HG02973 (cell line): ENCODE results near the gene TFIP11.
"Not testable (repeated sequence)": the region's sequence is repeated elsewhere in the genome, so short reads cannot be mapped to it uniquely, and the experiment has no call there.

ENCODE experiments used
- ATAC-seq: cut with Tn5 transposase; IDR thresholded peaks from one replicate; pipeline ENCODE4 v1.9.1; 2021; ENCODE audit warnings: moderate library complexity; ENCODE audit not compliant: unreplicated experiment

Gene TFIP11

GRCh38 chr22:26541167-26541819 lies 29.0 kb upstream of the TFIP11 start:
- ATAC-seq, result no peak

DNA sequence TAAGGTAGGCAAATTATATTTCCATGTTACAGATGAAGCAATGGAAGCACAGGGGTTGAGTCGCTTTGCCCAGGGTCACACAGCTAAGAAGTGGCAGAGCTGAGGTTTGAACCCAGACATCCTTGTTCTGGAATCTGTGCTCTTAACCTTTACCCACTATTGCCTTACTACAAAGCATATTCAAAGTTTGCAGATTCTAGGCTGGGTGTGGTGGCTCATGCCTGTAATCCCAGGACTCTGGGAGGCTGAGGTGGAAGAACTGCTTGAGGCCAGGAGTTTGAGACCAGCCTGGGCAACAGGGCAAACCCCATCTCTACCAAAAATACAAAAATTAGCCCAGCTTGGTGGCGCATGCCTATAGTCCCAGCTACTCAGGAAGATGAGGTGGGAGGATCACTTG lies 27.8 kb upstream of the TFIP11 start:
- no peak for ATAC-seq

DNA sequence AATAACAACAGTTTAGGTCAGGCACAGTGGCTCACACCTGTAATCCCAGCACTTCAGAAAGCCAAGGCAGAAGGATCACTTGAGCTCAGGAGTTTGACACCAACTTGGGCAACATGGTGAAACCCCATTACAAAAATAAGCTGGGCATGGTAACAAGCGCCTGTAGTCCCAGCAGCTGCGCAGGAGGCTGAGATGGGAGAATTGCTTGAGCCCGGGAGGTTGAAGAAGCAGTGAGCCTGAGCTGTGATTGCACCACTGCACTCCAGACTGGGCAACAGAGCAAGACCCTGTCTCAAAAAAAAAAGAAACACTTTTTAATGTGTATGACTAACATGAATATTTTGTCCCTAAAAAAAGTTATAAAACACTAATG lies 24.5 kb upstream of the TFIP11 start:
- ATAC-seq, result no peak

- no peak for ATAC-seq
These were observed 23.9 kb upstream of the TFIP11 start for GRCh38 chr22:26536056-26536761.

- ATAC-seq, result no peak
These were observed 23.3 kb upstream of the TFIP11 start for GRCh38 chr22:26535603-26535908.

GRCh38 chr22:26534874-26535602 lies 22.8 kb upstream of the TFIP11 start:
- ATAC-seq, result no peak

DNA sequence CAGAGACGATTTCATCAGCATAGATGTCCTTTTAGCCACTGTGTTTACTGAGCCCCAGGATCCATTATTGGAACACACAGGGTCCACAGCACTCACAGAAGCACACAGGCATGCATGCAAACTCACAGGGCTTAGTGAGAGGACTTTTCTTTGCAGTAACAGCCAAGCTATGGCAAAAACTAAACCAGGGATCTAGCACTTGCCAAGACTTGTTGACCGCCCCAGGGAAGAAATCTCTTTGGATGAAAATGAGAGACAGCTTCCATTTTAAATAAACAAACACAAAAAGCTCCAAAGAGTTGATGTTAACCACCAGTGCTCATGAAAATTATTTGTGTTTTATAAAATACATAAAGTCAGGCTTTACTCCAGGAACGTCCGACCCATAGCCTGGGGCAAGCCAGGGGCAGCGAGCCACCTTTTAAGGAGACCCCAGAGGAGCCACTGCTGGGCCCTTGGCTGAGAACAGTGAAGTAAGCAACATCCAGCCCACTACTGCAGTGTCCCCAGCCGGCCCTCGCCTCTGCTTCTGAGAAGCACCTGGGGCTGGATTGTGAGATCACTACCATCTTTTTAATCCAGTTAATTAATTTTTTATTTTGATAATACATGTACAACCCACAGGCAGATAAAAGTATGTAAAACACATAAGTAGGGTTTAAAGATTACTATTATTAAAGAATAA lies 22.0 kb upstream of the TFIP11 start:
- ATAC-seq, result no peak

- ATAC-seq, result no peak
These were observed 17.1 kb upstream of the TFIP11 start for GRCh38 chr22:26529345-26529744.

DNA sequence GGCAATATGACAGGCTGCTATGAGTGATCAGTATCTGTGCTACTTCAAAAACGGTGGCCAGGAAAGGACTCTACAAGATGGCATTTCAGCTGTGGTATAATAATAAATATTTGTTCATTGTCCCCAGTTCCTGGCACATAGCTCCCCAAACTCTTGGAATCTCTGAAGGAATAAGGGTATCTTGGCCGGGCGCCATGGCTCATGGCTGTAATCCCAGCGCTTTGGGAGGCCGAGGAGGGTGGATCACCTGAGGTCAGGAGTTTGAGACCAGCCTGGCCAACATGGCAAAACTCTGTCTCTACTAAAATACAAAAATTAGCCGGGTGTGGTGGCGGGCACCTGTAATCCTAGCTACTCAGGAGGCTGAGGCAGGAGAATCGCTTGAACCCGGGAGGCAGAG lies 16.2 kb upstream of the TFIP11 start:
- not testable (repeated sequence) for ATAC-seq

- ATAC-seq, result no peak
These were observed 15.5 kb upstream of the TFIP11 start for GRCh38 chr22:26527574-26528465.

- no peak for ATAC-seq
These were observed 14.9 kb upstream of the TFIP11 start for GRCh38 chr22:26527167-26527566.

- no peak for ATAC-seq
These were observed 13.8 kb upstream of the TFIP11 start for GRCh38 chr22:26525946-26526564.

- no peak for ATAC-seq
These were observed 12.6 kb upstream of the TFIP11 start for GRCh38 chr22:26524870-26525269.

GRCh38 chr22:26522592-26522991 lies 10.3 kb upstream of the TFIP11 start:
- ATAC-seq, result no peak

GRCh38 chr22:26522012-26522411 lies 9.7 kb upstream of the TFIP11 start:
- ATAC-seq, result no peak

- ATAC-seq, result no peak
These were observed 5.2 kb upstream of the TFIP11 start for GRCh38 chr22:26517429-26517828.

DNA sequence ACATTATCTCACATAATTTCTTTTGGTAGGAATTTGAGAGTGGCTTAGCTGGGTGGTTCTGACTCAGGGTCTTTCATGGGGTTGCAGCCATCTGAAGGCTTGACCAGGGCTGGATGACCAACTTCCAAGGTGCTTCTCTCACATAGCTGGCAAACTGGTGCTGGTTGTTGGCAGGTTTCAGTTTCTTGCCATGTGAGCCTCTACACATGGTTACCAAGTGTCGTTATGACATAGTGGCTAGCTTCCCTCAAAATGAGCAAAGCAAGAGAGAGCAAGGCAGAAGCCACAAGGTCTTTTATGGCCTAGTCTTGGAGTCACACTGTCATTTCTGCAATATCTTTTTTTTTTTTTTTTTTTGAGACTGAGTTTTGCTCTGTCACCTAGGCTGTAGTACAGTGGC lies 4.2 kb upstream of the TFIP11 start:
- no peak for ATAC-seq

GRCh38 chr22:26515931-26516330 lies 3.7 kb upstream of the TFIP11 start:
- no peak for ATAC-seq

GRCh38 chr22:26514419-26515161 lies 2.3 kb upstream of the TFIP11 start:
- ATAC-seq, result no peak

DNA sequence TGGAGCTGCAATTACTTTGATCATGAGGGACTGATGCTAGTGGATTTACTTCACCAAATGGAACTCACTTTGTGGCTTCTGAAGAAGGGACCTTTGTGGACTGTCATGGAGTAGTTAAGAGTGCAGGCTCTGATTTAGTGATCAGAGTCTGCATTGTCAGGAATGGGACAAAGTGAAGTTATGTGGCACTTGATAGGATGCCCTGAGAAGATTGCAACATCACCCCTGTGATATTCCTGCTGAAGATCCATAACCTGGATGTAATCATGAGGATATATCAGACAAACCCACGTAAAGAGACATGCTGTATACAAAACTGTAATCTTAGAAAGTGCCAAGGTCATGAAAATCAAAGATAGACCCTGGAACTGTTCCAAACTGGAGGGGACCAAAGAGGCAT lies 1.6 kb upstream of the TFIP11 start:
- ATAC-seq, result no peak
